Eye (tissue), 1 donor: ENCODE results near the gene SLC29A2.

Source experiments
- DNase-seq: peaks from one replicate; pipeline ENCODE4 v3.0.0-alpha.2; 2015

SLC29A2 gene

DNA sequence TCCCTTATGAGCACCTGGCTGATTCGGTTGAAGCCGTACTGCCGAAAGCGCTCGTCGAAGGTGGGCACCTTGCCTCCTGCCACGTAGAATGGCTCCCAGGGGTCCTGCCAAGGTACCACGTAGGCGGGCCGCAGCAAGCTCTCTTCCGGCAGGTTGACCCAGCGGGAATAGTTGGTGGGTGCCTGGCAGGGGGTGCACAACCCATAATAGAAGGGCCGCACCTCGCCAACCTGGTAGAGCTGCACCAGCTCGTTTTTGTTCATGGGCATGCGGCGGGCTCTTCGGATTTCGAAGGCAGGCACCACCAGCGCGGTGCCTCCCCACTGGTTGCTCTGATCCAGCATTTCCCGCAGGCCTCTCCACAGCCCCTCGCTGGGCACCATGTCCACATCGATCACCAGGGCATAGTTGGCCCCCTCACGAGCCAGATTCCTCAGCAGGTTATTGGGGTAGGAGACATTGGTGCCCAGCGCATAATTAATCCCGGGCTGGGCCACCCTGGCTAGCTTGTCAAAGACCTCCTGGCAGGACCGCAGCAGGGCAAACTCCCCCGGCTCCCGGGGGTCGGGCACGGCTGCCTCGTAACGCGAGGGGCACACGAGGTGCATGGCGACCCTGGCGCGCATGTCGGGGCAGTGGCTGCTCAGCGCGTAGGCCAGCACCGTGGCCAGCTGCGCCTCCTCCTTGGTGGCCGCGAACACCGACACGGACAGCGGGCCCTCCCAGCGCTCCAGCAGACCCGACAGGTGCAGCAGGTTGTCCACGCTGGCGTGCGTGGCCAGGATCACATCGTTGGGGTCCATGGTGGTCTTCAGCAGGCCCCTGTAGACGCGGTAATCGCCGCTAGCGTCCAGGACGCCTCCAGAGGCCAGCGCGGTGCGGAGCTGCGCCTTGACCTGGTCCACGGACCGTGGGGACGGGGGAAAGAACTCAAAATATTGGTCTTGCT lies 24.8 kb downstream of the SLC29A2 start:
- DNase-seq: no peak

DNA sequence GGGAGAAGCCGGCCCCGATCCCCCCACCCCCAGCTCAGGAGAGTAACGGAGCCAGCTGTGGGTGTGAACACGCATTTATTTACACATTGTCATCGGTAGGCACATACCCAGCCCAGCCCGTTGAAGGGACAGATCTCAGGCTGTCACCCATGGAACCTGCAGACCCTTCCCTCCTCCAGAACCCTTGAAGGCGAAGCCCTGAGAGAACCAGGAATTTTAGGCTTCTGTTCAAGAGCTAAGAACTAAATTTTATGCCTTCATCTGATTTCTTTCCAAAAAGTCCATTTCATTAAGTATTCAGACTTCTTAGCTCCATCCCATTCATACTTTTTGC lies 26.3 kb downstream of the SLC29A2 start:
- no peak for DNase-seq

- DNase-seq: peak; percentile 98
Observed at GRCh38 chr11:66344550-66345315, 26.8 kb downstream of the SLC29A2 start, which contains the start of gene BRMS1. Gene BRMS1 (minus strand): TSS chr11:66345104. CDS start chr11:66342234, 2,870 bp downstream.

GRCh38 chr11:66343176-66343575 lies 28.4 kb downstream of the SLC29A2 start:
- DNase-seq: no peak

- no peak for DNase-seq
Observed at GRCh38 chr11:66341502-66342126, 29.9 kb downstream of the SLC29A2 start.

DNA sequence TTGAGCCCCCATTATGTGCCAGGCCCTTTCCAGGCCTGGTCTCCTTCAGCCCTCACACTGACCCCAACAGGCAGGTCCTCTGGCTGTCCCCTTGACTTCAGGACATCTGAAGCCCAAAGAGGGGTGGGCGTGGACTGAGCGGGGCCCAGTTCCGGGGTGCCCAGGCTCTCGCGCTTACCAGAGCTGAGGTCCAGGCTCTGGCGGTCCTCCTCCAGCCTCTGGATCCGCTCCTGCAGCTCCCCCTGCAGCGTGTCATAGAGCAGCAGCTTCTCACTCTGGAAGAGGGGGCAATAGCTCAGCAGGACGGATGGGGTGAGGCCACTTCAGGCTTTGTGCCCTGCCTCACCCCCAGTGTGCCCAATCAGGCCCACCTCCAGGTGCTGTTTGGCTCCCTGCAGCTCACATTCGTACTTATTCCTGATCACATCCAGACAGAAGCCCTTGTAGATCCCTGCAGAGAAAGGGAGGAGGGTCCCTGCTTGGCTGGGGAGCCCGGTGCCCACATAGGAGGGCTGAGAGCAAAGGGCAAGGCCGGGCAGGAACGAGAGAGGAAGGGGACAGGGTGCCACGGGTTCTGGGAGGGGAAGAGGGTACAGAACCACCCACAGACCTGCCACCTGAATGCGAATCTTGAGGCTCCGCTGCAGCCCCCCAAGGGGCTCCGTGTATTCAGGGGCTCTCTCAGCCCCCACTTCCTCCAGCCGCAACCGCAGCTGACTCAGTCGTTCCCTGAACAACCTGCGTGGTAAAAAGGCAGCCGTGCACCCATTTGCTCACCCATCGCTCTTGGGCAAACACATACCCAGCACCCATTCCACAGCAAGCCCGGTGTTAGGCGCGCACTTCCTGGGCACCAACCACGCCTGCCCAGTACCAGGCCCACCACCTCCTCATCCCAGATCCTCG lies 30.7 kb downstream of the SLC29A2 start:
- DNase-seq: no peak

GRCh38 chr11:66339686-66340483 lies 31.7 kb downstream of the SLC29A2 start:
- DNase-seq: no peak

DNA sequence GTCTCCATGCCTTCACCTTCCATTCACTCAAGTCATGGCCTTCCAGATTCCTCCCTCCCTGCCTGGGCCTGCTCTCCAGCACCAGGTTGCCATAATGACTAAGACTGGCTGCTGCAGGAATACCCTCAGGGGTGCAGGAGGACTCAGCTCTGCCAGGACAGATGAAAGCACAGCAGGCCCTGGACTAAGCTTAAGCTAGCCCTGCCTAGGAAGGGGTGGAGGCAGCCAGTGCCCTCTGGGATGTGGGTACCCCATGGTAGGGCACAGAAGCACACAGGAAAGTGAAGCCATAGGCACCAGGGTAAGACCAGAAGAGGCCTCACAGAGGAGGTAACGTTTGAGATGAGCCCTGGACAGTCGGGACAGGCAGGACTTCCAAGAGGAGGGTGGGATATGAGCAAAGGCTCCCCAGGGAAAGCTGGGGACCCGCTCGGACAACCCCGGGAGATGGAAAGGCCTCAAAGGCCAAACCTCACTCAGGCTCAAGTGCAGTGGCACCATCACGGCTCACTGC lies 32.3 kb downstream of the SLC29A2 start:
- DNase-seq: no peak

DNA sequence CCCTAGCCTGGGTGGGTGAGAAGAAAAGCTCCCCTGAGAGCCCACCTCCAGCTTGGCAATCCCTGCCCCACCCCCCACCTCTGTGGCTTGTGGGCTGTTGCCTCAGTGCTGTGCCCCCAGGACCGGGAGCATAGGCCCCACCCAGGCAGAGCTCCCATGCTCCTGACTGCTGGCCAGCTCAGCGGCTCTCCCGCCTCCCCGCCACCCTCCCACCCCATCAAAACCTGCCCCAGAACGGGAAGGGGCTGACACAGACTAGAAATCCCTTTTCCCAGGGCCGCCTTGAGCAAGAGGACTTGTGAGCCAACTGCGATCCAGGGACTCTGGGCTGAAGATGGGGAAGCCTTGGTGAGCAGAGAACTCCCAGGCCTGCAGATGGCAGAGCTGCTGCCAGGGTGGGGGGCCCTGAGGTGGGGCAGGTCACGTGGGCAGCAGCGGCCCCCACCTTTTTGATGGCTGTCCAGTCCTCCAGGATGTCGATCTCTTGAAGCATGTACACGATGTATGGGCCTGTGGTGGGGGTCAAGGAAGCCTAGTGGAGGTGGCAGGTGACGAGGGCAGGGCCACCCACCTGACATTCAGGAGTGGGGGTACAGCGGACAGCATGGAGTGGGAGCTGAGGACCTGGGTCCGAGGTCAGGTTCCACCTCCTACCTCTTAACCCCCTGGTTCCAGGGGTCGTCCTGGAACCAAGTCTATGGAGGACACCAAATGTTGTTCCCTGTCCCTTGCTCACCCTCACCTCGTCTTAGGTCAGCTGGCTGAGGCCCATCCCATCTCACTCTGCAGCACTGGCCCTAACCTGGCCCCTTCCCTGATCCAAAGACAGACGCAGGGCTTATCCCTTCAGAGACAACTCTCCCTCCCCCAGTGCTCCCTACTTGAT lies 33.0 kb downstream of the SLC29A2 start:
- no peak for DNase-seq

- DNase-seq: peak; percentile 38
Observed at GRCh38 chr11:66337103-66337899, 34.3 kb downstream of the SLC29A2 start.

- peak; percentile 72 for DNase-seq
Observed at GRCh38 chr11:66336234-66337102, 35.1 kb downstream of the SLC29A2 start, which contains the start of gene RIN1. Gene RIN1 (minus strand): TSS chr11:66336434. CDS start chr11:66336402, 32 bp downstream.

DNA sequence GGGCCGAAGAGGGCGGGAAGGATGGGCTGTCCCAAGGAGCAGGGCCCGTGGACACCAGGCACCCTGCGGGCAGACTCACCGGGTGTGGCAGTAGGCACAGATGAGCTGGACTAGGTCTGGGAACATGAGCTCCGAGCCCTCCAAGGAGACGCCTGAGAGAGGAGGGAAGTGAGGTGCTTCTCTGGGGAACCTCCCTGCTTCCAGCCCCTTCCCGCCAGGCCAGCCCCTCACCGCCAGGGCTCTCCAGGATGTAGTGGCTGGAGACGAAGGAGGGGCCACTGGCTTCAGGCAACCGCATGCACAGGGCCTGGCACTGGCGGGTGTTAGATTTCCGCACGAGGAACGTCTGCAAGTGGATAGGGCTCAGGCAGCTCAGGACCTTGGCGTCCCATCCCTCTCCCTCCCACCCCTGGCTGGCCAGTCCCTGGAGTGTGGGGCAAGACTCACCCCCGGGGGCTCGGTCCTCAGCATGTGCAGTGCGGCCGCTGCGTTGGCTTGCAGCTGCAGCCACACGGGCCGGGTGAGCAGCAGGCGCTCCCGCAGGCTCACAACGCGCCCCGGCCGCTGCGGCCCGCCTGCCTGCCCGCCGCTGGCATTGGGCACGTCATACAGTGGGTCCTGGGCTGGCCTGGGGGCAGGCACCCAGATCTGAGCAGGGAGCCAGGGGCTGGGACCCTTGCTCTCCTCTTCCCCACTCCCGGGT lies 35.9 kb downstream of the SLC29A2 start:
- peak; percentile 56 for DNase-seq

DNA sequence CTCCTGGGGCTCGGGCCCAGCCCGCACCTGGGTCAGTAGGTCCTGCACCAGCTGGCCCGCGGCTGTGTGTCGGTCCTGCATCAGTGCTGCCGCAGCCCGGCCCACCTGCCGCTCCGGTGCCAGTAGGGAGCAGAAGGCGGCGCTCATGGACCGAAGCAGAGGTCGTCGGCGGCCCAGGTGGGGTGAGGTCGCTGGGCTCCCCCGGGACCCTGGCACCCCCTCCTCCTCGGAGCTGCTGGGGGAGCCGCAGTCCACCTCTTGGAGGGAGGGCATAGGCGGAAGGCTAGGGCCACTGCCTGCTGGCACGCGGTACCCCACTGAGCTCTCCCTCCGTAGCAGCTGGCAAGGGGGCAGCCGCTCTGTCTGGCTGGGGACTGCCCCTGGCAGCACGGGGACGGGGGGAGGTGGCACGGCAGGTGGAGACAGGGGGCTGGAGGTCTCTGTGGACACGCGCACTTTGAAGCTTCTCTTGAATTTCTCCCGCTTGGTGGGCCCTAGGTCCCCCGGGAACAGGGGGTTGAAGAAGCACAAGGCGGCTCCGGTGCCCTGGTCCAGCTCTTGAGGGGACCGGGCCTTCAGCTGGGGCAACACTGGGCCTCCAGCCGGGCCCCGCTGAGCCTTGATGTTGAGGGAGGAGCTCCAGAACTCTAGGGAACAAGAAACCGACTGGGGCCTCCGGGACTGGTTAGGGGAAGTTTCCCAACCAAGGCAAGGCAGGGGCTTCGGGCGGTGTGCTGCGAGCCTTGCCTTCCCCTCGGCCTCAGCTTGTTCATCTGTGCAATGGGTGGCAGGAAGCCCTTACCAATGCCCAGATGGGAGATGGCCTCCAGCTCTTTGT lies 36.7 kb downstream of the SLC29A2 start:
- DNase-seq: no peak

GRCh38 chr11:66333896-66334604 lies 37.5 kb downstream of the SLC29A2 start:
- no peak for DNase-seq

- DNase-seq: no peak
Observed at GRCh38 chr11:66333220-66333877, 38.2 kb downstream of the SLC29A2 start.
